PC-9 (cell line): ENCODE data around the gene MXRA7. TPM values are rescaled to one million over a fixed set of nuclear protein-coding genes. Genes with fewer than 3 reads are reported as not detected.
A peak's percentile ranks its signal among the peaks of the same experiment; 100 is the strongest.

Experiments
- BruUV-seq: library from RNA; stranded (reverse); fragments of 400-500 nt; replicated peaks from 2 replicates; lab custom pipeline; 2021; lab: Mats Ljungman, UMichigan
- CTCF ChIA-PET: fragments of 300-600 bp; sonication (Branson Sonifier 250); formaldehyde crosslinking; loops from one replicate; lab custom pipeline; 2022; ENCODE audit warnings: antibody characterized with exemption; lab: Charles Lee
- POLR2A ChIA-PET: fragments of 300-600 bp; sonication (Branson Sonifier 250); formaldehyde crosslinking; loops from one replicate; lab custom pipeline; 2022; ENCODE audit warnings: antibody characterized with exemption; ENCODE audit not compliant: unreplicated experiment; lab: Charles Lee
- DNase-seq, 2 experiments: peaks; one replicate each; pipeline versions ENCODE4 v3.0.0 to v3.0.0-alpha.2; 2015 to 2022; ENCODE audit warnings: mixed read lengths in 1 of 2
- H2AFZ ChIP-seq: fragments of 200-600 bp; sonication (generic); 2 replicates; pipeline ENCODE4 v1.8.1; 2017; ENCODE audit warnings: antibody characterized with exemption
- H3F3A ChIP-seq: fragments of 200-600 bp; sonication (generic); 2 replicates; pipeline ENCODE4 v1.8.1; 2017; ENCODE audit warnings: antibody characterized with exemption, mild to moderate bottlenecking, low read depth; ENCODE audit not compliant: insufficient read depth
- H3K27ac ChIP-seq: fragments of 200-600 bp; sonication (generic); 2 replicates; pipeline ENCODE4 v1.6.1; 2016; ENCODE audit warnings: mixed run types
- H3K27me3 ChIP-seq: fragments of 200-600 bp; sonication (generic); 2 replicates; pipeline ENCODE4 v1.6.1; 2016; ENCODE audit warnings: low read depth, mixed run types; ENCODE audit not compliant: insufficient read depth
- H3K36me3 ChIP-seq: fragments of 200-600 bp; sonication (generic); 2 replicates; pipeline ENCODE4 v1.6.1; 2016; ENCODE audit warnings: low read depth, mixed run types
- H3K4me1 ChIP-seq: fragments of 200-600 bp; sonication (generic); replicated peaks from 2 replicates; pipeline ENCODE4 v1.6.1; 2016; ENCODE audit warnings: mixed run types; ENCODE audit not compliant: insufficient read depth
- H3K4me2 ChIP-seq: fragments of 200-600 bp; sonication (generic); 2 replicates; pipeline ENCODE4 v1.6.1; 2017; ENCODE audit warnings: mixed run types
- H3K4me3 ChIP-seq: fragments of 200-600 bp; sonication (generic); 2 replicates; pipeline ENCODE4 v1.6.1; 2016; ENCODE audit warnings: mixed run types
- H3K79me2 ChIP-seq: fragments of 200-600 bp; sonication (generic); 2 replicates; pipeline ENCODE4 v1.6.1; 2017; ENCODE audit warnings: low read depth, mixed run types
- H3K9me2 ChIP-seq: fragments of 200-600 bp; sonication (generic); 2 replicates; pipeline ENCODE4 v1.8.1; 2017; ENCODE audit warnings: mild to moderate bottlenecking; ENCODE audit not compliant: insufficient read depth
- H3K9me3 ChIP-seq: fragments of 200-600 bp; sonication (generic); 2 replicates; pipeline ENCODE4 v1.8.1; 2016; ENCODE audit warnings: low read depth; ENCODE audit not compliant: insufficient read depth
- H4K20me1 ChIP-seq: fragments of 200-600 bp; sonication (generic); 2 replicates; pipeline ENCODE4 v1.8.1; 2017; ENCODE audit not compliant: insufficient read depth
- EZH2 ChIP-seq: fragments of 200-600 bp; sonication (generic); IDR thresholded peaks from 2 replicates; pipeline ENCODE4 v1.8.0; 2017; ENCODE audit warnings: antibody characterized with exemption, low read depth
- intact Hi-C: fragments of 100-400 bp; cut with micrococcal nuclease; formaldehyde crosslinking; loops from one replicate; pipeline ENCODE4 v1.10.0; 2022; ENCODE audit not compliant: unreplicated experiment
- total RNA-seq: library from RNA; stranded (reverse); gene quantifications from 2 replicates; pipeline ENCODE4 v1.2.3, GENCODE V29; 2021
- TF ChIP-seq, protein P1 (sequence below): fragments of 200-600 bp; sonication (generic); conservative IDR thresholded peaks from 2 replicates; pipeline ENCODE4 v1.6.1; 2017; ENCODE audit warnings: mixed run types, antibody characterized with exemption, mild to moderate bottlenecking, moderate library complexity

MXRA7 gene
- total RNA-seq, 1 experiment from 2014 or later: 5.5 TPM

DNA sequence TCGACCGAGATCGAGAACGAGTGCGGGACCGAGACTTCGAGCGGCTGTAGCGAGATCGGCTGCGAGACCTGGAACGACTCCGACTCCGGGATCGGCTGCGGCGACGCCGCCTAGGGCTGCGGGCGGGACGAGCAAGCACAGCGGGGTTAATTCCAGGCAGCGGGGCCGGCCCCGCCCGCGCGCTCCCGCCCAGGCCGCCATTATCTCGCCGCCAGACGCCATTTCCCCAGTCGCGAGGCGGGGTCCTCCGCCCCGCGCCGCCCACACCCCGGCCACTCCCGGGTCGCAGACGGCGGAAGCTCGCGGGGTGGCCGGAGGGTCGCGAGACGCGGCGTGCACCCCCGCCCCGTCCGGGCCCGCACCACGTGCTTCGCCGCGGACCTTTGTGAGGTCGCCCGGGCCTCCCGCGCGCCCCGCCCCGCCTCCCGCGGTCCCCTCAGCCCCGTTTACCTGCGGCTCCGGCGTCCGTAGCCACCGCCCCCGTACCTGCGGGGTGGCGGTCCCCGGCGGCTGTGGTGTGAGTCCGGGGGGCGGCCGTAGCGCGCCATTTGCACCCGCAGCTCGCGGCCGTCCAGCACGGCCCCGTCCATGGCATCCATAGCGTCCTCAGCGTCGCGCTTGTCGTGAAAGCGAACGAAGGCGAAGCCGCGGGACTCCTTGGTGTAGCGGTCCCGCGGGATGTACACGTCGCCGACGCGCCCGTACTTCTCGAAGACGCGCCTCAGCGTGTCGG, 25.8 kb upstream of the MXRA7 start:
- Histone ChIP-seq H4K20me1 (peaks cover 38% of the 10 kb centered on the region), H3K9me3 (no peaks in the 10 kb centered on the region), H3K36me3 (peaks cover 41% of the 10 kb centered on the region), H3K27me3 (no peaks in the 10 kb centered on the region), H3K27ac (peak overlapping the region; percentile 90), H3K9me2 (no peaks in the 10 kb centered on the region), H3K4me2 (peak overlapping the region; percentile 95), H2AFZ (no peak overlapping the region), H3K4me1 (peaks cover 28% of the 10 kb centered on the region), H3K4me3 (peak overlapping the region; percentile 92), H3K79me2 (peaks cover 79% of the 10 kb centered on the region), H3F3A (peaks cover 51% of the 10 kb centered on the region)
- POLR2A ChIA-PET: interaction anchor here (0.5 kb wide), 1 partner anchor 41 kb away, joined by 3 read pairs; no protein-coding TSS in a partner anchor
- TF ChIP-seq EZH2: no peak
- TF ChIP-seq, protein P1, sequence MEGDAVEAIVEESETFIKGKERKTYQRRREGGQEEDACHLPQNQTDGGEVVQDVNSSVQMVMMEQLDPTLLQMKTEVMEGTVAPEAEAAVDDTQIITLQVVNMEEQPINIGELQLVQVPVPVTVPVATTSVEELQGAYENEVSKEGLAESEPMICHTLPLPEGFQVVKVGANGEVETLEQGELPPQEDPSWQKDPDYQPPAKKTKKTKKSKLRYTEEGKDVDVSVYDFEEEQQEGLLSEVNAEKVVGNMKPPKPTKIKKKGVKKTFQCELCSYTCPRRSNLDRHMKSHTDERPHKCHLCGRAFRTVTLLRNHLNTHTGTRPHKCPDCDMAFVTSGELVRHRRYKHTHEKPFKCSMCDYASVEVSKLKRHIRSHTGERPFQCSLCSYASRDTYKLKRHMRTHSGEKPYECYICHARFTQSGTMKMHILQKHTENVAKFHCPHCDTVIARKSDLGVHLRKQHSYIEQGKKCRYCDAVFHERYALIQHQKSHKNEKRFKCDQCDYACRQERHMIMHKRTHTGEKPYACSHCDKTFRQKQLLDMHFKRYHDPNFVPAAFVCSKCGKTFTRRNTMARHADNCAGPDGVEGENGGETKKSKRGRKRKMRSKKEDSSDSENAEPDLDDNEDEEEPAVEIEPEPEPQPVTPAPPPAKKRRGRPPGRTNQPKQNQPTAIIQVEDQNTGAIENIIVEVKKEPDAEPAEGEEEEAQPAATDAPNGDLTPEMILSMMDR: no peak
- CTCF ChIA-PET: interaction anchor here (0.5 kb wide), 1 partner anchor 1212 kb away, joined by 3 read pairs; no protein-coding TSS in a partner anchor
- intact Hi-C loops: loop anchor here (5.0 to 10.0 kb wide), 2 partner anchors 136 to 1578 kb away; no protein-coding TSS in a partner anchor
- BruUV-seq: no TSS peak
- DNase-seq: peak; percentile 37 to 56

DNA sequence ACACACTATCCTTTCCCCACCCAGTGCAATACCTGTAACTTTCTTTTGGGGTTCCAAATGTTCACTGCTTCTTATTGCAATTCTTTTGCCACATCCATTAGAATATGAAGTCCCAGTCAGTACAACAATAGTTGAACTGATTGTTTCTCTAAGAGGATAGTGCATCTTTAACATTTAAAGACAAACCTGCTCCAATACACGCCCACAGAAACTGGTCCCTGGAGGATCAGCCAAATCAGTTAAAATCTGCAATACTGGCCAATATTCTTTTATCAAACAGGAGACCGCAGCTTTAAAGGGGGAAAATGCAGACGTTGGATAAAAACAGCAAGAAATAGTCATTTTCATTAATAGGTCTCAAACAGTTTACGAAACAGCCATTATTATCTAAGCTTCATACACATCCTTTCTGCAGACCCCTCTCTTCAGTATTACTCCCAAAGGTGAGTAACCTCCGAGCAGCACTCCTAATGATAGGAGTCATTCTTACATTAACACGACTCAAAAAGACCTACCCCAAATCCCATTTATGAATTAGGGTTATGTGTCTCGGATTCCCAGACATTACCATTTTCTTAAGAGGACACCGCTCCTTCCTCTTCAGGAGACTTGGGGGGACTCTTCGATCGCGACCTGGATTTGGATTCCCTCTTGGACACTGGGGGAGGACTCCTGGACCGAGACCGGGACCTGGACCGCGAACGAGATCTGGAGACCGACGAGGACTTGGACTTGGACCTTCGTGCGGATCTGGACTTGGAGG, 25.0 kb upstream of the MXRA7 start:
- Histone ChIP-seq H3K79me2 (peaks cover 84% of the 10 kb centered on the region), H3K4me2 (peak overlapping the region; percentile 95), H3K4me3 (peak overlapping the region; percentile 92), H3K9me3 (no peaks in the 10 kb centered on the region), H3K27me3 (no peaks in the 10 kb centered on the region), H3K27ac (peak overlapping the region; percentile 90), H3K9me2 (no peaks in the 10 kb centered on the region), H3K4me1 (peaks cover 28% of the 10 kb centered on the region), H2AFZ (no peak overlapping the region), H4K20me1 (peaks cover 38% of the 10 kb centered on the region), H3K36me3 (peaks cover 36% of the 10 kb centered on the region), H3F3A (peaks cover 56% of the 10 kb centered on the region)
- ChIA-PET CTCF (interaction anchor here (0.5 kb wide), 1 partner anchor 1211 kb away, joined by 3 read pairs; no protein-coding TSS in a partner anchor), POLR2A (no interaction called here)
- BruUV-seq: TSS peak; percentile 31
- intact Hi-C loops: loop anchor here (5.0 to 10.0 kb wide), 2 partner anchors 137 to 1579 kb away; no protein-coding TSS in a partner anchor
- DNase-seq: no peak
- TF ChIP-seq, protein P1: no peak
- TF ChIP-seq EZH2: no peak

DNA sequence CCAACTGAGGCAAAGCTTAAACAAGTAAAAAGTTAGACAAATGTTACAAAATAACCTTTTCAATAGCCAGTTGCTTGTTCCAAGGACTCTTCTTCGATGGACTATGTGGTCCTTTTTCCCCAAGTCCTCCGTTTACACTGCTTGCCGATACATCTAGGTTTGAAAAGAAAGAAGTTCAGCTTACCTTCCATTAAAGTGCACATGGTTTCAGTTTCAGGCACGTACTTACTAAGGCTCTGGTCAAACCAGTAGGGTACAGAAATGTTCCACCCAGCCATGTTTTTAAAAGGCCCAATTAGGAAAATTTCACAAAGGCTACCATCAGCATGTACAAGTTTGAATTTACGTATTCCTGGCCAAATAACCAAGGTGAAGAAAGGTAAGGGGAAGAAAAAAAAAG, 24.2 kb upstream of the MXRA7 start:
- Histone ChIP-seq H3K27me3 (no peaks in the 10 kb centered on the region), H2AFZ (no peak overlapping the region), H3K9me3 (no peaks in the 10 kb centered on the region), H3K27ac (peak overlapping the region; percentile 90), H3K4me1 (peaks cover 28% of the 10 kb centered on the region), H3K36me3 (peaks cover 36% of the 10 kb centered on the region), H3K4me2 (peak overlapping the region; percentile 95), H4K20me1 (peaks cover 38% of the 10 kb centered on the region), H3K4me3 (peak overlapping the region; percentile 92), H3K9me2 (no peaks in the 10 kb centered on the region), H3K79me2 (peaks cover 85% of the 10 kb centered on the region), H3F3A (peaks cover 56% of the 10 kb centered on the region)
- TF ChIP-seq EZH2: no peak
- TF ChIP-seq, protein P1: no peak
- intact Hi-C loops: loop anchor here (5.0 to 10.0 kb wide), 2 partner anchors 137 to 1580 kb away; no protein-coding TSS in a partner anchor
- POLR2A ChIA-PET: no interaction called here
- CTCF ChIA-PET: no interaction called here
- BruUV-seq: no TSS peak
- no peak for DNase-seq
